Umbilical cord (tissue), 2 donors: ENCODE data around the gene CD160. TPM values are rescaled to one million over a fixed set of nuclear protein-coding genes. Genes with fewer than 3 reads are reported as not detected.
"Not testable (repeated sequence)": the region's sequence is repeated elsewhere in the genome, so short reads cannot be mapped to it uniquely, and the experiment has no call there.

Experiments used
- DNase-seq: peaks from one replicate; pipeline ENCODE4 v3.0.0-alpha.2; 2015; ENCODE audit warnings: low spot score
- total RNA-seq: library from RNA; depleted of rRNA; stranded (reverse); fragments of >200 nt; gene quantifications from one replicate; pipeline ENCODE4 v1.2.3, GENCODE V29; 2014; ENCODE audit warnings: low replicate concordance; ENCODE audit not compliant: insufficient read depth

Gene CD160
- total RNA-seq = 6.5 TPM

GRCh38 chr1:145719230-145720079 is at the start of gene CD160:
CD160 (plus strand) TSS chr1:145719499; CDS start chr1:145728328, 8,829 bp downstream.
- DNase-seq = no peak

- DNase-seq = not testable (repeated sequence)
Measured at GRCh38 chr1:145670995-145671745, 48.1 kb upstream of the CD160 start.

- not testable (repeated sequence) for DNase-seq
Measured at GRCh38 chr1:145673217-145673616, 46.1 kb upstream of the CD160 start.

- not testable (repeated sequence) for DNase-seq
Measured at GRCh38 chr1:145684858-145685257, 34.4 kb upstream of the CD160 start.

- DNase-seq = not testable (repeated sequence)
Measured at GRCh38 chr1:145686078-145686477, 33.2 kb upstream of the CD160 start.

- no peak for DNase-seq
Measured at GRCh38 chr1:145688328-145688727, 31.0 kb upstream of the CD160 start.

- DNase-seq = no peak
Measured at GRCh38 chr1:145688924-145689323, 30.4 kb upstream of the CD160 start.

- DNase-seq = no peak
Measured at GRCh38 chr1:145689922-145690321, 29.4 kb upstream of the CD160 start.

GRCh38 chr1:145690587-145691558 is 28.4 kb upstream of the CD160 start:
- peak; percentile 26 for DNase-seq

- no peak for DNase-seq
Measured at GRCh38 chr1:145692785-145693443, 26.4 kb upstream of the CD160 start.

- DNase-seq = no peak
Measured at GRCh38 chr1:145695821-145696629, 23.3 kb upstream of the CD160 start.

- DNase-seq = no peak
Measured at GRCh38 chr1:145696630-145696960, 22.7 kb upstream of the CD160 start.

GRCh38 chr1:145701306-145701862 is 17.9 kb upstream of the CD160 start:
- DNase-seq = no peak

GRCh38 chr1:145702052-145702451 is 17.2 kb upstream of the CD160 start:
- DNase-seq = no peak

- no peak for DNase-seq
Measured at GRCh38 chr1:145702826-145703225, 16.5 kb upstream of the CD160 start.

- DNase-seq = no peak
Measured at GRCh38 chr1:145705622-145706021, 13.7 kb upstream of the CD160 start.

- DNase-seq = no peak
Measured at GRCh38 chr1:145706086-145706664, 13.1 kb upstream of the CD160 start.

GRCh38 chr1:145707183-145707867 is 12.0 kb upstream of the CD160 start, which contains the start of gene PDZK1:
PDZK1 (minus strand) TSS chr1:145707368; CDS start chr1:145688021, 19,347 bp downstream.
- no peak for DNase-seq

GRCh38 chr1:145708063-145708462 is 11.2 kb upstream of the CD160 start:
- no peak for DNase-seq
